Adrenal gland (tissue), 5 donors: ENCODE data around the gene ZCCHC7.

ENCODE experiments used
- POLR2A ChIP-seq, 2 donors: fragments of 450-650 bp; IDR thresholded peaks; one replicate each; pipeline ENCODE4 v1.6.1; 2017; ENCODE audit warnings: antibody characterized with exemption in 2 of 2, mild to moderate bottlenecking in 2 of 2, moderate library complexity in 1 of 2
- TF ChIP-seq, protein P1 (sequence below), 6 experiments: fragments of 450-650 bp in 4 of 6; fragments of 200-600 bp in 2 of 6; sonication (generic) in 1 of 6; IDR thresholded peaks; 1 replicate in 5 of 6; 2 replicates in 1 of 6; pipeline versions ENCODE4 v1.5.1 to v1.8.0; 2016 to 2021; ENCODE audit warnings: antibody characterized with exemption in 6 of 6, mild to moderate bottlenecking in 2 of 6, moderate library complexity in 1 of 6
- donor health status: DM: no; HTN: no; CAD: no.

DNA sequence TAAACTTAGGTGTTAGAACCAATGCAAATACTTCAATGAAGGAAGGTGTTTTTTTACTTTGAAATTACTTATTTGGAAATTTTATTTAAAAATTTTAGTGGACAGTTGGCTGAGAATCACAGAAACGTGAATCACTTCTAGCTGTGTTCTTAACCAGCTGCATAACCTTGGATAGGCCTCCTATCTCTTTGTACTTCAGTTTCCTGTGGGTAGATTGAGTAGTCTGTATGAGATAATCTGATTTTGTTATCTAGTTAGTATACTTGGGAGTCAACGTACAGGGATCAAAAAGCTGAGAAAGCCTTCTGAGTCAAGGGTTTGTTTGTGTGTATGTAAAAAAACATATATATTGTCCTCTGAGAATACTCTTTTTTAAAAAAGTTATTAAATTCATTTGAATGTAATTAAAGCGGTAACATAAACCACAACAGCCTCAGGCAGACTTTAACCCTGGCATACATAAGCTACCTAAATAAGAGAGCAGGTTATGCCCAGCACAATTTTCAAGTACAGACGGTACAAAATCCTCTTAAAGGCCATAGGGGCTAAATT is 38.1 kb upstream of the ZCCHC7 start:
- TF ChIP-seq, protein P1, sequence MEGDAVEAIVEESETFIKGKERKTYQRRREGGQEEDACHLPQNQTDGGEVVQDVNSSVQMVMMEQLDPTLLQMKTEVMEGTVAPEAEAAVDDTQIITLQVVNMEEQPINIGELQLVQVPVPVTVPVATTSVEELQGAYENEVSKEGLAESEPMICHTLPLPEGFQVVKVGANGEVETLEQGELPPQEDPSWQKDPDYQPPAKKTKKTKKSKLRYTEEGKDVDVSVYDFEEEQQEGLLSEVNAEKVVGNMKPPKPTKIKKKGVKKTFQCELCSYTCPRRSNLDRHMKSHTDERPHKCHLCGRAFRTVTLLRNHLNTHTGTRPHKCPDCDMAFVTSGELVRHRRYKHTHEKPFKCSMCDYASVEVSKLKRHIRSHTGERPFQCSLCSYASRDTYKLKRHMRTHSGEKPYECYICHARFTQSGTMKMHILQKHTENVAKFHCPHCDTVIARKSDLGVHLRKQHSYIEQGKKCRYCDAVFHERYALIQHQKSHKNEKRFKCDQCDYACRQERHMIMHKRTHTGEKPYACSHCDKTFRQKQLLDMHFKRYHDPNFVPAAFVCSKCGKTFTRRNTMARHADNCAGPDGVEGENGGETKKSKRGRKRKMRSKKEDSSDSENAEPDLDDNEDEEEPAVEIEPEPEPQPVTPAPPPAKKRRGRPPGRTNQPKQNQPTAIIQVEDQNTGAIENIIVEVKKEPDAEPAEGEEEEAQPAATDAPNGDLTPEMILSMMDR (IDR thresholded peaks at IDR 0.05) = no peak
- no peak for TF ChIP-seq POLR2A (IDR thresholded peaks at IDR 0.05)
